GM12873 (cell line): ENCODE data around the gene BSDC1.

ENCODE experiments used
- TF ChIP-seq, protein P1 (sequence below): IDR thresholded peaks from 2 replicates; pipeline ENCODE4 v1.5.1; 2012; ENCODE audit warnings: low read depth, mild to moderate bottlenecking, moderate library complexity, low read length, control low read depth; ENCODE audit not compliant: insufficient read depth; ENCODE audit errors: missing control alignments

Gene BSDC1

DNA sequence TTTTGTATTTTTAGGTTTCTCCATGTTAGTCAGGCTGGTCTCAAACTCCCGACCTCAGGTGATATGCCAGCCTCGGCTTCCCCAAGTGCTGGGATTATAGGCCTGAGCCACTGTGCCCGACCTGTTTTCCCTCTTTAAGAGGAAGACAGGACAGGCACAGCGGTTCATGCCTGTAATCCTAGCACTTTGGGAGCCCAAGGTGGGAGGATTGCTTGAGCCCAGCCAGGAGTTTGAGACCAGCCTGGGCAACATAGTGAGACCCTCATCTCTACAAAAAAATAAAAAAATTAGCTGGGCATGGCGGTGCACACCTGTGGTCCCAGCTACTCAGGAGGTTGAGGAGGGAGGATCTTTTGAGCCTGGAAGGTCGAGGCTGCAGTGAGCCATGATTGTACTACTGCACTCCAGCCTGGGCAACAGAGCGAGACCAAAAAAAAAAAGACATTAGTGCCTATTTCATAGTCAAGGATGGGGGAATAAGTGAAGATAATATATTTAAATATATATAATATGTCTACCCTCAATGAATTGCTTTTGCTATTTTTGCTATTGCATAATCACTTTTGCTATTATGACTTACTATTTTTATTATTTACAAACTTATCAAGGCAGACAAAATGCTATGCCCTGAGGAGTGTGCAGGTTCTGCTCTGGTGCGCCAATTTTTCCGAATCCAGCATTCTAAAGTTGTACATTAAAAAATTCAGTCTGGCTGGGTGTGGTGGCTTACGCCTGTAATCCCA, 75.9 kb downstream of the BSDC1 start:
- TF ChIP-seq, protein P1, sequence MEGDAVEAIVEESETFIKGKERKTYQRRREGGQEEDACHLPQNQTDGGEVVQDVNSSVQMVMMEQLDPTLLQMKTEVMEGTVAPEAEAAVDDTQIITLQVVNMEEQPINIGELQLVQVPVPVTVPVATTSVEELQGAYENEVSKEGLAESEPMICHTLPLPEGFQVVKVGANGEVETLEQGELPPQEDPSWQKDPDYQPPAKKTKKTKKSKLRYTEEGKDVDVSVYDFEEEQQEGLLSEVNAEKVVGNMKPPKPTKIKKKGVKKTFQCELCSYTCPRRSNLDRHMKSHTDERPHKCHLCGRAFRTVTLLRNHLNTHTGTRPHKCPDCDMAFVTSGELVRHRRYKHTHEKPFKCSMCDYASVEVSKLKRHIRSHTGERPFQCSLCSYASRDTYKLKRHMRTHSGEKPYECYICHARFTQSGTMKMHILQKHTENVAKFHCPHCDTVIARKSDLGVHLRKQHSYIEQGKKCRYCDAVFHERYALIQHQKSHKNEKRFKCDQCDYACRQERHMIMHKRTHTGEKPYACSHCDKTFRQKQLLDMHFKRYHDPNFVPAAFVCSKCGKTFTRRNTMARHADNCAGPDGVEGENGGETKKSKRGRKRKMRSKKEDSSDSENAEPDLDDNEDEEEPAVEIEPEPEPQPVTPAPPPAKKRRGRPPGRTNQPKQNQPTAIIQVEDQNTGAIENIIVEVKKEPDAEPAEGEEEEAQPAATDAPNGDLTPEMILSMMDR: no peak

DNA sequence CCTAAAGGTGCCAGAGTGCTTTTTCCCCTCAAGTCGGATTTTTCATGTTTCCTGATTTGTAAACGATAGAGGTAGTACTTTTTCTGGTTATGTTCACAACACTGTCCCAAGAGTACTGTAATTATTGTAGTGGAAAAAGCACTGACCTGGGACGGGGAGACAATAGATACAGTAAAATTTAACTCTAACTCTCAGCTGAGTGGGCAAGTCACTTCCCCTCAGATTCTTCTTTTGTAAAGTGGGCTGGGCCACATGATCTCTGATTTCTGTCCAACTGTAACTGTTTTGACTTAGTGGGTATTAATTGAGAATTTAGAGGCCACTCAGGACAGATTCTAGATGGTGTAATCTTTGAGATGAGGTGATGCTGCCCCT, 77.4 kb downstream of the BSDC1 start:
- TF ChIP-seq, protein P1: no peak
